HG03066 (cell line): ENCODE results near the gene MLXIPL.
"Not testable (repeated sequence)": the region's sequence is repeated elsewhere in the genome, so short reads cannot be mapped to it uniquely, and the experiment has no call there.

Experiments used
- ATAC-seq: cut with Tn5 transposase; IDR thresholded peaks from one replicate; pipeline ENCODE4 v1.9.1; 2021; ENCODE audit warnings: low read depth; ENCODE audit not compliant: unreplicated experiment

The MLXIPL gene

GRCh38 chr7:73557108-73557396 is 67.3 kb downstream of the MLXIPL start:
- peak; percentile 85 for ATAC-seq

- ATAC-seq = no peak
Observed at GRCh38 chr7:73556208-73557107, 67.9 kb downstream of the MLXIPL start.

- ATAC-seq = no peak
Observed at GRCh38 chr7:73555411-73555982, 68.8 kb downstream of the MLXIPL start.

GRCh38 chr7:73550093-73550492 is 74.2 kb downstream of the MLXIPL start:
- not testable (repeated sequence) for ATAC-seq

GRCh38 chr7:73549176-73549575 is 75.1 kb downstream of the MLXIPL start:
- ATAC-seq = no peak

- ATAC-seq = no peak
Observed at GRCh38 chr7:73547841-73548240, 76.5 kb downstream of the MLXIPL start.

- no peak for ATAC-seq
Observed at GRCh38 chr7:73544678-73545077, 79.6 kb downstream of the MLXIPL start.
